GM18499 (cell line): ENCODE measurements around the gene SMURF1.

Source experiments
- ATAC-seq: cut with Tn5 transposase; IDR thresholded peaks from one replicate; pipeline ENCODE4 v1.9.1; 2021; ENCODE audit warnings: moderate number of reproducible peaks; ENCODE audit not compliant: insufficient read depth, unreplicated experiment

The SMURF1 gene

DNA sequence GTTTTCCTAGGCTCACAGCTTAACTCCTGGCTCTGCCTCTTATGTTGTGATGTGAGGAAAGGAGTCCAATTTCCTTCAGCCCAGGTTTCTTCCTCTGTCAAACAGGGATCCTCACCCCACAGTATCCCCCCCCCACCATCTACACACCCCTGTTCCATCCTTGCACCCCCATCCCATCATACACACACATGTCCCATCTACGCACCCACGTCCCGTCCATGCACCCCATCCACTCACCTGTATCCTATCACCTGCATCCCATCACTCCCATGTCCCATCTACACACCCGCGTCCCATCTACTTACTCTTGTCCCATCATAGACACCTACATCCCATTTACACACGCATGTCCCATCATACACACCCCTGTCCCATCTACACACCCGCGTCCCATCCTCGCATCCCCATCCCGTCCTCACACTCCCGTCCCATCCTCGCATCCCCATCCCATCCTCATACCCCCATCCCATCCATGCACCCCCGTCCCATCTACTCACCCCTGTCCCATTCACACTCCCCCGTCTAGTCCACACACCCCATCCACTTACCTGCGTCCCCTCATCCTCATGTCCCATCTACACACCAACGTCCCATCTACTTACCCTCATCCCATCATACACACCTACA lies 148.3 kb downstream of the SMURF1 start:
- ATAC-seq: no peak

DNA sequence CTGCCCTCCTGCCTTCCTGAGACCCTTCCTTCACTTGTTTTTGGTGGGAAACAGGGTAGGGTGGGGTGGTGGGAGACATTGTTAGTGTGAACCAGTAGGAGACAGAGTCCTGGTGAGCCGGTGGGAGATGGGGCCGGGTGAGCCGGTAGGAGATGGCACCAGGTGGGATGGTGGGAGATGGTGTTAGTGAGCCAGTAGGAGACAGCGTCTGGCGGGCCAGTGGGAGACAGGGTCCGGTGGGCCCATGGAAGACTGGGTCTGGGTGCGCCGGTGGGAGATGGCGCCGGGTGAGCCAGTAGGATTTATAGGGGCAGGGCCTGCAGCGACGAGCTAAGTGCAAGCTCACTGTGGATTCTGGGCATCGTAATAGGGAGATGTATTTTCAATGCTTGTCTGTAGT lies 148.8 kb downstream of the SMURF1 start:
- ATAC-seq: no peak

DNA sequence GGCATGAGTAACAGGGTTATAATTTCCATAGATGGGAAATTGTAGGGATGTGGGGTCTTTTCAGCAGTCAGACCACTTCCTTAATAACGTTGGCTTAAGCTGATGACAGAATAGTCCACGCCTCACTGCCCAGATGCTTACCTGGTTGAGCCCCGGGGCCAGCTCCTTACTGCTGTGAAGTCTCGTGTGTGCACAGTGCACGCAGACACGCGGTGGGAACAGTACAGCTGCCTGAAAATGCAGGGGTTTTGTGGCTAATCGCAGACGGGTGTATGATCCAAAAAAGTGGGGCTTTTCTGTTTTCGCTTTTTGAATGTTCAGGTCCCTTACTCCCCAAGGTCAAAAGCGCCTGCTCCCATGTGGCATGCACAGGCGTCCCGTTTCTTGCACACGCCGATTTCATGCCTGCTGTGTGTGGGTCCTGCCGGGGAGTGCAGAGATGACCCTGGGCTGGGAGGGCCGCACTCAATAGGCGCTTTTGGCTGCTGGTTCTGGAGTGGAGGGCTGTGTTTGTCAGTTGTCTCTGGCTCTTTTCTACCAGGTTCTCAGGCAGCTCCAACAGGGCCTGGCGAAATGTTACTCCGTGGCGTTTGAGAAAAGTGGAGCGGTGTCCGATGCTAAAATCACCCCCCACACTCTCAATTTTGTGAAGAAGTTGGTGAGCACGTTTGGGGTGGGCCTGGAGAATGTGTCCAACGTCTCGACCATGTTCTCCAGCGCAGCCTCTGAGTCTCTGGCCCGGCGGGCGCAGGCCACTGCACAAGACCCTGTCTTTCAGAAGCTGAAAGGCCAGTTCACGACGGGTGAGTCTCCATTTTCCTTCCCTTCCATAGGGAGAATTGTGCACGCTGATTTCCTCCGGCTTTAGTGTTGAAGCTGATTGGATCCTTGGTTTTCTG lies 149.6 kb downstream of the SMURF1 start:
- no peak for ATAC-seq

GRCh38 chr7:98993024-98993897 lies 150.6 kb downstream of the SMURF1 start:
- no peak for ATAC-seq

GRCh38 chr7:98992076-98992475 lies 151.8 kb downstream of the SMURF1 start:
- no peak for ATAC-seq

DNA sequence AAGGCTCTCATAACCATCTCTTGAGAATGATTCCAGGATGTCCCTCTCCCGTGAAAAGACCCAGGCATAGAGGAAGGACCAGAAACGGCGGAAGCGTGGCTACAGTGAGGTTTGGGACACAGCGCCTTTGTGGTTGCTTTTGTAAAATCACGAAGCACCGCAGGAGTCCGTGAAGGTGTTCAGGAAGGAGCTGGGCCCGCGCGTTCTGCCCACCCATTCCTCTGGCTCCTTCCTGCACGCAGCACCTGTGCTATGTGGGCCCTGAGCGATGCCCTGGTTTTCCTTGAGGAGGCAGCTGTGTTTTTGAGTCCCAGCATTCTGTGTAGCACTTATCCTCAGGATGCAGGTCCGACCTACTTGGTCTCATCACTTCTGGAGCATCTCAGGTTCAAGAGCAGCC lies 152.8 kb downstream of the SMURF1 start:
- no peak for ATAC-seq

GRCh38 chr7:98990356-98990755 lies 153.6 kb downstream of the SMURF1 start:
- no peak for ATAC-seq

GRCh38 chr7:98988641-98989040 lies 155.3 kb downstream of the SMURF1 start:
- no peak for ATAC-seq

- no peak for ATAC-seq
Measured at GRCh38 chr7:98985945-98986344, 158.0 kb downstream of the SMURF1 start.

DNA sequence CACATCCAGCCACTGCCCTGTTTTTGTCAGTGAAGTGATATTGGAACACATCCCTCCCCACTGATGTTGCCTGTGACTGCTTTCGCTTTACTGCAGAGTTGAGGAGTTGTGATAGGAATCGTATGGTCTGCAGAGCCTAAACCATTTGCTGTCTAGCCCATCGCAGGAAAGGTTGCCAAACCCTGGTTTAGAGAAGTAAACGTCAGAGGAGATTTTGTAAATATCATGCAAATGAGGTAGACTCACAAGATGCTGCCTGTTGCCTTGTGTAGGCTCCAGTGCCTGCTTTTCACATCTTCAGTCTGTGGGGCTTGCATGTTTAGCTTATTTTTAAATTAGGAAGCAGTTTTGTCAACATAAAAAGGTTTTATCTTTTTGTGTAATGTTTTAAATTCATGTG lies 158.5 kb downstream of the SMURF1 start:
- no peak for ATAC-seq

- ATAC-seq: no peak
Measured at GRCh38 chr7:98984126-98984525, 159.8 kb downstream of the SMURF1 start.

- no peak for ATAC-seq
Measured at GRCh38 chr7:98982686-98983085, 161.2 kb downstream of the SMURF1 start.

DNA sequence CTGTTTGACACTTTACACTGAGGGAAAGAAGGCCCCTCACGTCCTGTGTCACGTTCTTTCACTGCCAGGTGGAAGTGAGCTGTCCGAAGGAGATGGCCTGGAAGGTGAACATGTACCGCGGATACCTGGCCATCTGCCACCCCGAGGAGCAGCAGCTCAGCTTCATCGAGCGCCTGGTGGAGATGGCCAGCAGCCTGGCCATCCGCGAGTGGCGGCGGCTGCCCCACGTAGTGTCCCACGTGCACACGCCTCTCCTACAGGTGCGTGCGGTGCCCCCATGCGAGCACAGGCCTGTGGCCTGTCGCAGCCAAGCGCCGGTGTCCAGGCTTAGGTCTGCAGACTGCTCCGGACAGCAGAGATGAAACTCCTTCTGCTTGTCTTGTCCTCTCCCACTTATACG lies 162.2 kb downstream of the SMURF1 start:
- ATAC-seq: no peak

- no peak for ATAC-seq
Measured at GRCh38 chr7:98978672-98979071, 165.2 kb downstream of the SMURF1 start.
